Measurements from ENCODE around the gene RABAC1.

The RABAC1 gene

DNA sequence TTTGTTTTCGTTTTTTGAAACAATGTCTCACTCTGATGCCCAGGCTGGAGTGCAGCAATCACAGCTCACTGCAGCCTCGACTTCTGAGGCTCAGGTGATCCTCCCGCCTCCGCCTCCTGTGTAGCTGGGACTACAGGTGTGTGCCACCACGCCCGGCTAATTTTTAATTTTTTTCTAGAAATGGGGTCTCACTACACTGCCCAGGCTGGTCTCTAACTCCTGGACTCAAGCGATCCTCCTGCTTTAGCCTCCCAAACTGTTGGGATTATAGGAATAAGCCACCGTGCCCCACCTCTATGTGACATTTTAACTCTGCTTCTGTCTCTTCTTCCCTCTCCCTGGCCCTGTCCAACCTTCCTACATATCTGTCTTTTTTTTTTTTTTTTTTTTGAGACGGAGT lies 29.8 kb upstream of the RABAC1 start:
- DNase-seq, result no peak

- no peak for DNase-seq
Measured at GRCh38 chr19:41987141-41987860, 28.2 kb upstream of the RABAC1 start.

- no peak for DNase-seq
Measured at GRCh38 chr19:41984961-41985360, 25.8 kb upstream of the RABAC1 start.

DNA sequence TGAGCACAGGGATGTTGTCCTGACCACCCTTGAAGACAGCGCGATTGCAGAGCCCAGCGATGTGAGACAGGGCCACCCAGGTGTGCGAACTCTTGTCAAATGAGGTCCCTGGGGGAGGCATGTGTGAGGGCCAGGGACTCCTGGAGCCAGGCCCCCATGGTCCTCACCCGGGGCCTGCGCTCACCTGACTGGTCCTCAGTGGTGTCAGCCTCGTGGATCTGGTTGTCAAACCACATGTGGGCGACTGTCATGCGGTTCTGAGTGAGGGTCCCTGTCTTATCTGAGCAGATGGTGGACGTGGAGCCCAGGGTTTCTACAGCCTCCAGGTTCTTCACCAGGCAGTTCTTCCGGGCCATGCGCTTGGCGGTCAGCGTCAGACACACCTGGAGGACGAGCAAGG lies 22.6 kb upstream of the RABAC1 start:
- no peak for DNase-seq

DNA sequence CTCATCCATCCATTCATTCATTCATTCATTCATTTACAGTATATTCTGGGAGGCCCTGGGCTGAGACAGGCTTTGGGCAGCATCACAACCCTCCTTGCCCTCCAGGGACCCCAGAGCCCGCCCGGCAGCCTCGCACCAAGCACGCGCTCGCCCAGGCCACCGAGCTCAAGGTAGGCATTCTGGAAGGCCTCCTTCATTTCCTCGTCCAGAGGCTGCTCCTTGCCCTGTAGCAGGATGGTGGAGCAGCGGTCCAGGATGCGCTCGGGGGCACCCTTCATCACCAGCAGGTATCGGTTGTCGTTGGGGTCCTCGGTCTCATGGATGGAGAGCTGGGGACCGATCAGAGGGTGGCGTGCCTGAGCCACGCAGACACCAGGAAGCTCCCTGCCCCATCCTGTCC lies 19.3 kb upstream of the RABAC1 start:
- no peak for DNase-seq

DNA sequence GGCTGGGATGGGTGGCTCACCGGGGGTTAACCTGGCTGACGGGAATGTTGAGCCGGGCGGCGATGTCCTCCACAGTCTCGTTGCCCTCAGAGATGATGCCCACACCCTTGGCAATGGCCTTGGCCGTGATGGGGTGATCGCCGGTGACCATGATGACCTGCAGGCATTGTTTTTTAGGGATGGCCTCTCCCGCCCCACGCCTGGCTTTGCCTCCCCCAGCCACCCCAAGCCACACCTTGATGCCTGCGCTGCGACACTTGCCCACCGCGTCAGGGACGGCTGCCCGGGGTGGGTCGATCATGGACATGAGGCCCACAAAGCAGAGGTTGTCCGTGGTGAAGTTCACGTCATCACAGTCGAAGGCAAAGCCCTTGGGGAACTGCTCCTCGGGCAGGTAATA lies 18.8 kb upstream of the RABAC1 start:
- DNase-seq, result no peak

- DNase-seq, result no peak
Measured at GRCh38 chr19:41974652-41975051, 15.5 kb upstream of the RABAC1 start.

DNA sequence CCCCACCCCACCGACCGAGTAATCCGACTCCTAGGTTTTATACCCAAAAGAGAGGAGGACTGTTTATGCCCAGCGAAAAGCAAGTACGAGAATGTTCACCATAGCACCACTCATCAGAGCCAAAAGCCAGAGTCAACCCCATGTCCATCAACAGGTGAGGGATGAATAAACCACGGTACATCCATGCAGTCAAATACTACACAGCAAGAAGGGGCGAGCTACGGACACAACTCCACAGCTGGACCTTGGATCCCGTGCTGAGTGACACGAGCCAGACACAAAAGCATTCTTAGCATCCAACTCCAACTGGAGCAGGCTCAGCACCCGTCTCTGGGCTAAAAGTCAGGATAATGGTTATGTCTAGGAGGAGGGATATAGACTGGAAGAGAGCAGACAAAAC lies 12.2 kb upstream of the RABAC1 start:
- DNase-seq, result no peak

- no peak for DNase-seq
Measured at GRCh38 chr19:41969772-41970458, 10.8 kb upstream of the RABAC1 start.

- no peak for DNase-seq
Measured at GRCh38 chr19:41968751-41969595, 9.9 kb upstream of the RABAC1 start.

- no peak for DNase-seq
Measured at GRCh38 chr19:41967054-41967783, 8.1 kb upstream of the RABAC1 start.

GRCh38 chr19:41965106-41965505 lies 6.0 kb upstream of the RABAC1 start:
- DNase-seq, result no peak

GRCh38 chr19:41960973-41961372 lies 1.9 kb upstream of the RABAC1 start:
- no peak for DNase-seq

DNA sequence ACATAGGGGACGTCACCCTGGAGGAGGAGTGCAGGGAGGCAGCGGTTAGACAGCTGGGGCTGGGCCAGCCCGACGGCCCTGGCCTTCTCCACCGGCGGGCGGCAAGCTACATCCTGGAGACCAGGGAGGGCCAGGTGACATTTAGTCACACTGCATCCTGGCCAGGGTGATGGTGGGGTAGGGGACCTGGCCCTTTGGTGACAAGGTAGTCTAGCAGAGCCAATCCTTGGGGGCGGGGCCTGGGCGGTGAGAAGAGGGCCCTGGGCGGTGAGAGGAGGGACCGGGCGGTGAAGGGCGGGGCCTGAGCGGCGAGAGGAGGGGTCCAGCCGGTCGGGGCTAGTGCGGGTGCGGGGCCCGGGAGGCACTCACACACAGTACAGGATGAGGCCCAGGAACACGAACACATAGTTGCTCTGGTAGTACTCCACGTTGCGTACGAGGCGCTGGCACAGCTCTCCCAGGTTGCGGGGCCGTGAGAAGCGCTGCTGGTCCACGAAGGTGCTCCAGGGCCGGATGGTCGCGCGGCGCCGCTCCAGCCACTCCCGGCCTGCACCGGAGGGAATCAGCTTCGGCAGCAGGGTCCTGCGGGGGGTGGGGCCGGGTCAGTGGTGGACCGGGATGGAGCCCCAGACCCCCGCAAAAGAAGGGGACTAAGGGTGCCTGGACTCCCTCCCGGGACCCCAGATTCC lies 610 bp downstream of the RABAC1 start:
- peak; percentile 73 to 83 for DNase-seq

DNA sequence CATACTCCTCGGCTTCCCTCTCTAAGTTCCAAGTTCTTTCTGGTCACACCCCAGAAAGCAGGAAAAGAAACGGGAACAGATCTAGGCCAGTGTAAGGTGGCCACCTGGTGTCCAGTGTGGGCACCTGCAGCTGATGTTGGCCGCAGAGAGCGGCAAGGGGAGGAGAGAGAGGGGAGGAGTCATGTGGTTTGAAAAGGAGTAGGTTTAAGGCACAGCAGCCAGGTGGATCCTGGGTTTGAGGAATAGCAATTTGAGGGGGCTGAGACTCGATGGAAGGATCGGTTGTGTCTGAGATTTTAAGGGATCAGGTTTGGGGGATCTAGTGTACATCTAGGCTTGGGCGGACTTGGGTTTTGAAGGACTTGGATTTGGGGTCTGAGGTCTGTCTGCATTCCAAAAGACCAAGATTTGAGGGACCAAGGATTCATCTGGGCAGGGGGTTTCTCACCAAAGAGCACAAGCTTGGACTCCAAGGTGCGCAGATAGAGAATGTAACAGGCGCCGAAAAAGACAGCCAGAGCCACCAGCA lies 1.2 kb downstream of the RABAC1 start:
- DNase-seq, result peak; percentile 74 to 75

DNA sequence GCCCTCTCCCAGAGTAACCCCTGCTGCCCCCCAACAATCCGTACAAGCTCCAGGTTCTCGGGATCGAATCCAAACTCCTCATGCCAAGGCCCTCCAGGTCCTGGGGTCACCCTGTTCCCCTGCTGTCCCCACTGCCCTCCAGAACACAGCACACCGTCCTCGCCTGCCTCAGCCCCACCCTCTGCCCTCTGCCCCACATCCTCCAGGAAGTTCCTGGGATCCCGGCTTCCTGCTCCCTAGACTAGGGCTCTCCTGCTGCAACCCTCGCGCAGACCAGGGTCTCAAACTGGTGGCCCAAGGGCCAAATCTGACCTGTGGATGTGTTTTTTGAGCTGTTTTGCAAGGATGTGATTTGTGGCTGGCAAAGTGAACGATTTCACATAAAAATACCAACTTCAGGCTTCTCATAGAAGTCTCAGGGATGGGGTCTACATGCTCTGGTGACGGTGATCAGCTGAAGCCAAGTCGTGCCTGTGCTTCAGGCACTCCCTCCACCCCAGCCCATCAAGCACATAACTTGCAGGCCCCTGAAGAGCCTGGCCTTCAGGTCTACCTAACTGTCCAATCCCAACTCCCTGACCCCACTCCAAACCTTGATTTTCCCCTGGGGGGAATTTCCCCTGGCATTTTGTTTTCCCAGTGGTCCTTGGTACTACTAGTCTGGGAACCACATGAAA lies 1.8 kb downstream of the RABAC1 start:
- DNase-seq, result no peak

GRCh38 chr19:41956621-41957020 lies 2.5 kb downstream of the RABAC1 start:
- no peak for DNase-seq

DNA sequence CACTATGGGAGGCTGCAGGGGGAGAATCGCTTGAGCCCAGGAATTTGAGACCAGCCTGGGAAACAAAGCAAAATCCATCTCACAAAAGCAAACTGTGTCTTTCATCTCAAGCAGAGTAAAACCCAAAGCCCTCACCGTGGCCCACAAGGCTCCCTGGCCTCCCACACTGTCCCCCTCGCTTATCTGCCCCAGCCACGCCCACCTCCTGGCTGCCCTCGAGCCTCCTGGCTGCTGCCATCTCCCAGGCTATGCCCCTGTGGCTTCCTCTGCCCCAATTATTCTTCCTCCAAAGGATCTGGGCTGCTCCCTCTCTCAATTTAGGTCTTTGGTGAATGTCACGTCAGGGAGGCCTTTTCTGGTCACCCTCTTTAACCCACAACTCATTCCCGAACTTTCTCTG lies 3.6 kb downstream of the RABAC1 start:
- DNase-seq, result no peak

GRCh38 chr19:41951686-41952172 lies 7.4 kb downstream of the RABAC1 start:
- DNase-seq, result peak; percentile 35 to 67

DNA sequence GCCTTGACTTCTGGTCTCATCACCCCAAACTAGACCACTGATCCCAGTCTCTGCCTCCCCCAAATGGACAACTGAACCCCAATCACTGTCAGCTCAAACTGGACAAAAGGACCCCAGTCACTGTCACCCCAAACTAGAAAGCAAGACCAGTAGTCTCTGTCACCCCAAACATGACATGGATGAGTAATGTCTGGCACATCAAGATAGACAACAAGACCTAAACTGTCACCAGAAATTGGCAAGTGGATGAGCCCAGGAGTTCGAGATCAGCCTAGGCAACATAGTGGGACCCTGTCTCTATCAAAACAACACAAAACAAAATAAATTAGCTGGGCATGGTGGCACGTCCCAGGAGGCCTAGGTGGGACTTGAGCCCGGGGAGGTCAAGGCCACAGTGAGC lies 12.0 kb downstream of the RABAC1 start:
- no peak for DNase-seq

GRCh38 chr19:41945135-41945766 lies 13.9 kb downstream of the RABAC1 start:
- no peak for DNase-seq

Measured in SHP77 (cell line).